K562 (cell line): ENCODE data around the gene ABCA4.

Experiments
- CTCF ChIP-seq, 3 experiments: IDR thresholded peaks in 2 of 3; conservative IDR thresholded peaks in 1 of 3; 2 replicates each; pipeline ENCODE4 v1.5.1; 2011 to 2012; ENCODE audit warnings: low read length in 3 of 3, mild to moderate bottlenecking in 3 of 3, control low read depth in 2 of 3, improper control_type of control experiment in 1 of 3, inconsistent platforms in 1 of 3, low read depth in 1 of 3, mixed read lengths in 1 of 3, moderate library complexity in 1 of 3; ENCODE audit not compliant: insufficient read depth in 2 of 3
- TCF7L2 ChIP-seq: fragments of 150-350 bp; IDR thresholded peaks from 2 replicates; pipeline ENCODE4 v1.6.1; 2016; ENCODE audit warnings: low read depth, mild to moderate bottlenecking, low read length, moderate library complexity

GRCh38 chr1:94101613-94102525, 19.1 kb downstream of the ABCA4 start:
- no peak for TF ChIP-seq TCF7L2
- no peak for TF ChIP-seq CTCF (IDR thresholded peaks at IDR 0.05 in 2 of 3, conservative IDR thresholded peaks at IDR 0.05 in 1 of 3; ENCODE audit: insufficient read depth in 2 of 3, low read depth in 1 of 3, low read length in 3 of 3)
